Suprapubic skin (tissue), 3 donors: ENCODE results near the gene CD40.

Source experiments
- EP300 ChIP-seq: sonication (generic); formaldehyde crosslinking; IDR thresholded peaks from one replicate; pipeline ENCODE4 v1.6.1; 2017; ENCODE audit warnings: antibody characterized with exemption
- TF ChIP-seq, protein P1 (sequence below), 2 donors: fragments of 200-600 bp in 1 of 2; fragments of 450-650 bp in 1 of 2; sonication (generic) in 1 of 2; IDR thresholded peaks; one replicate each; pipeline ENCODE4 v1.5.1; 2016 to 2019; ENCODE audit warnings: antibody characterized with exemption in 2 of 2, mild to moderate bottlenecking in 1 of 2, moderate library complexity in 1 of 2

DNA sequence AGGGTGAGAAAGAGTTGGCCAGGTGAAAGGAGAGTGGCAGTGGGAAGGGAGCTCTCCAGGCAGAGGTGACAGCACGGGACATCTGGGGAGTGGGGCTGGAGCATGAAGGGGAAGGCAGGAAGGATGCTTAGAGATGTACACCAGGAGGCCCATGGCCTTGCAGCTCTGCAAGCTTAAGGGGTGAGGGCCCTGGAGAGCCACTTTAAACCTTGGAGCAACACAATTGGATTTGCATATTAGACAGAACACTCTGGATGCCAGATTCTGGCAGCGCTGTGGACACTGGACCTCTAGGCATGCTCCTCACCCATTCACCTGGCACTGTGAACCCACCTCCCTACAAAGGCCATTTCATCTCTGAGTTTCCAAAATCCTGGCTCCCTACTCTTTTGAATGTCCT, 3.7 kb upstream of the CD40 start:
- TF ChIP-seq, protein P1, sequence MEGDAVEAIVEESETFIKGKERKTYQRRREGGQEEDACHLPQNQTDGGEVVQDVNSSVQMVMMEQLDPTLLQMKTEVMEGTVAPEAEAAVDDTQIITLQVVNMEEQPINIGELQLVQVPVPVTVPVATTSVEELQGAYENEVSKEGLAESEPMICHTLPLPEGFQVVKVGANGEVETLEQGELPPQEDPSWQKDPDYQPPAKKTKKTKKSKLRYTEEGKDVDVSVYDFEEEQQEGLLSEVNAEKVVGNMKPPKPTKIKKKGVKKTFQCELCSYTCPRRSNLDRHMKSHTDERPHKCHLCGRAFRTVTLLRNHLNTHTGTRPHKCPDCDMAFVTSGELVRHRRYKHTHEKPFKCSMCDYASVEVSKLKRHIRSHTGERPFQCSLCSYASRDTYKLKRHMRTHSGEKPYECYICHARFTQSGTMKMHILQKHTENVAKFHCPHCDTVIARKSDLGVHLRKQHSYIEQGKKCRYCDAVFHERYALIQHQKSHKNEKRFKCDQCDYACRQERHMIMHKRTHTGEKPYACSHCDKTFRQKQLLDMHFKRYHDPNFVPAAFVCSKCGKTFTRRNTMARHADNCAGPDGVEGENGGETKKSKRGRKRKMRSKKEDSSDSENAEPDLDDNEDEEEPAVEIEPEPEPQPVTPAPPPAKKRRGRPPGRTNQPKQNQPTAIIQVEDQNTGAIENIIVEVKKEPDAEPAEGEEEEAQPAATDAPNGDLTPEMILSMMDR (IDR thresholded peaks at IDR 0.05) = no peak
- TF ChIP-seq EP300 = no peak
